Activated CD4-positive, alpha-beta T cell treated with anti-CD3 and anti-CD28 coated beads, Interleukin-2, Interleukin-4, amounts not matched to agents 100 ng/mL and 50 ng/mL, durations not matched to agents 16 hours and 8 hours (primary cell): ENCODE data around the gene NOS1.
"Not testable (repeated sequence)": the region's sequence is repeated elsewhere in the genome, so short reads cannot be mapped to it uniquely, and the experiment has no call there.

Experiments
- DNase-seq: peaks from one replicate; pipeline ENCODE4 v3.0.0-alpha.2; 2020; ENCODE audit warnings: low spot score

NOS1 gene

DNA sequence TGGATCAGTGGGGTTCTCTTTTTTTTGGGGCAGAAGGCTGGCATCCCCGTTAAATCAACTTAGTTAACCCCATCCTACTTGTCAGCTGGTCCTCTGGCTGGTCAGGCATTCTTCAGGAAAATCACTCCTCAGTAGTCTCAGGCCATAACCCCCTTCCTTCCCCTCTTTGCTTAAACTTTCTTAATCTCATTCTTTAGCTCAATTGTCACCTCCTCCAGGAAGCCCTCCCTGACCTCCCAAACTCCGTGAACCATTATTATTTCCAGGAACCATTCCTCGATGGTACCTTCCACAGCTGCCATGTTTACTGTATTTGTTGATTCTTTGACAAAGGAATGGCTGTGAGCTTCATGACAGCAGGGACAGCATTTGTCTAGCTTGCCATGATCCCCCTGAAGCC lies 98.7 kb downstream of the NOS1 start:
- no peak for DNase-seq

DNA sequence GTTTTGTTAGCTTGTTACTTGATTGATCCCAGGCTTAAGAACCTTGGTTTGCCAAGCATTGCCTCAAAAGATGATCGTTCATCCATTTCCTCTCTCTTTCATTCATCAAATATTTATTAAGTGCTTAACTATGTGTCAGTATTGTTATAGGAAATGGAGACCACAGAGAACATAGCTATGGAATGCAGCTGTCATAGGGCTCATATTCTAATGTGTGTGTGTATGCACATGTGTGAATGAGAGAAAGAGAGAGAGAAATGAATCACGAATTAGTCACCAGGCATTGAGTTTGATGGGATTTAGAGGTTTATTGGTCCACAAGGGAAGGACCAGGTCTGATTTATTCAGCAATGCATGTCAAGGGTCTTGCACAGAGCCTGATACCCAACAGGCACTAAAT lies 100.2 kb downstream of the NOS1 start:
- no peak for DNase-seq

DNA sequence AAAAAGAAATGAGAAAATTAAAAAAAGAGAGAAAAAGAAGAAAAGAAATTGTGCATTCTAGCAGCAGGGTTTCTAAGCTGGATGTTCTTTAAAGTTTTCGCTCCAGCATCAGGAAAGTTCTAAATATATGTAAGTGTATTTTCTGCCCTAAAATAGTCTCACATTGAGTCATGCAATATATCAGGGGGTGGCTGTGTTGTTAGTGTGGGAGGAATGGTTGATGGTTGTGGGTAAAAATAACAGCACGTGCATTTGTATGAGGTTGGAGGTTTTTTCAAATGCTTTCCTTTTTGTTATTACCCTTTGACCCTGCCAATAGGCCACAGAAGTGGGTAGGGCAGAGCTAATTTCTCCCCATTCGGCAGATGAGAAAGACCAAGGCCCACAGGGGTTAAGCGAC lies 106.0 kb downstream of the NOS1 start:
- no peak for DNase-seq

DNA sequence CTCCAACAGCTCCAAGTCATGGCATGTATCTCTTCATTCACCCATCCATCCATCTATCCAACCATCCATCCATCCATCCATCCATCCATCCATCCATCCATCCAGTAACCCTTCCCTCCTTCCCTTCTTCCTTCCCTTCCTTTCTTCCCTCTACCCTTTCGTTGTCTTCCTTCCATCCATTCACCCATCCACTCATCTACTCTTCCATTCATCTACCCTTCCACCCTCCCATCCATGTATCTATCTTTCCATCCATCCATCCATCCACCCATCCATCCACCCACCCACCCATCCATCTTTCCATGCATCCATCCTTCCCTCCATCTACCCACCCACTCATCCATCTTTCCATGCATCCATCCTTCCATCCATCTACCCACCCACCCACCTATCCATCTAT lies 117.9 kb downstream of the NOS1 start:
- no peak for DNase-seq

DNA sequence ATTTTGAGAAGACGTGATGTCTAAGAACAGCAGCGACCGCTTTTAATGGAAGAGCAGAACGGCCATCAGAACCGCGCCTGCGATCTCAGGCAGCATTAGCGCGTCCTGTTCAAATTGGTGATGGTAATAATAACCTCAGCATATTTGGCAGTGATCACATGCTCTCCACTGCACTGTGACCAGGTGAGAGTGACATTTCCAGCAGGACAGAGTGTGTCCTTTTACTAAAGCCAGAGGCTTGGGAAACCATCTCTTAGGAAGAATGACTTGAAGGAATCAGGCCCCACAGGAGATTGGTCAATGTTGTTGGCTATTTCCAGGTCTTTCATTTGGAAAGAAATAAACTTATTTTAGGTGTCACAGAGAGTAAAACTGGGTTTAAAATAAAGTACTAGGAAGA lies 119.7 kb downstream of the NOS1 start:
- no peak for DNase-seq

DNA sequence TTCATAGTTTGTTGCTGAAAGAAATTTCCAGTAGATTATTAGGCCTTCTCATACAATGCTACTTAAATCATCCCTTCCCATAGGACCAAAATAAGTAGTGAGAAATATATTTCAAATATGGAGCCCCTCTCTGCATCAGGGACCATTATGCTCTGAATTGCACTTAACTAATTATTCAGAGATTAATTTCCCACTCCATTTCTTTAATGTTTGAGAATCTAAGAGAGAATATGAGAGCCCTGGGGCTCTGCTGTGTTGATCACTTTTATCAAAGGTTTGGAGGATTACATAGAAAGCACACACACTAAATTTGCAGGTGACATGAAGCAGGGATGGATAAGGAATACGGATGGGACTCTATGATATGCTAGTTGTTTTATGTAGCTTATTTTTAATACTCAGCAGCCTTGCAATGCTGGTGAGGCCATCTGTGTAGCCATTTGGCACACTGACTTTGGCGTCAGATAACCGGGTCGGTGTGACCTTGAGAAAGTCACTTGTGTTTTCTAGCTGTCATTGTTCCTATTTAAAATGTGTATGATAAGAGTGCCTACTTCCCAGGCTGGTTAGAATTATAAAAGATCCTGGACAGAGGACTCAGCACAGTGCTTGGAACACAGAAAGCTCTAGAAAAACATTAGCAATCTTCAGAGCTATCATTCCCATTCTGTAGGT lies 121.2 kb downstream of the NOS1 start:
- DNase-seq, result no peak

DNA sequence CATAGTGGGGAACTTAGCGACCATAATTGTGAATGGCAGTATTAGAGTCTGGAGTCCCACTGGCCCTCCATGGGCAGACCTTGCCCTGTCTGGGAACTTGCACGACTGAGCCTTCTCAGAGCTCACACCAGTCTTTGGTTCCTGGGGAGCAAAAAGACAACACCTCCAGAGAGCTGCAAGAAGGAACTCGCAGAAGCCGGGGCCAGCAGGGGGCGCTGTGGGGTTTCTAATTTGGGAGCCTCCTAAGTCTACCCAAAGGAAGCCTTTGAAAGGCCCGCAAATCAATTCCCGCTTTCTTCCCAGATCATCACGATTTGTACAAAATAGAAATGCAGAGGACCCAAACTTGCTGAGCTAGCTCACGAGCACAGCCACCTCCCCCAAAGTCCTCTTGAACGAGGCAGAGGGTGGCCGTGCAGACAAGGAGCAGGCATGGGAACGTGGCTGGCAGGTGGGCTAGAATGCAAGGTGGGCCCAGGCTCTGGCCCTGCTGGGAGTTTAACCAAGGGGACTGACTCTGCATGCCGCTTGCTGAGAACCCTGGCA lies 124.9 kb downstream of the NOS1 start:
- DNase-seq, result peak; percentile 79

DNA sequence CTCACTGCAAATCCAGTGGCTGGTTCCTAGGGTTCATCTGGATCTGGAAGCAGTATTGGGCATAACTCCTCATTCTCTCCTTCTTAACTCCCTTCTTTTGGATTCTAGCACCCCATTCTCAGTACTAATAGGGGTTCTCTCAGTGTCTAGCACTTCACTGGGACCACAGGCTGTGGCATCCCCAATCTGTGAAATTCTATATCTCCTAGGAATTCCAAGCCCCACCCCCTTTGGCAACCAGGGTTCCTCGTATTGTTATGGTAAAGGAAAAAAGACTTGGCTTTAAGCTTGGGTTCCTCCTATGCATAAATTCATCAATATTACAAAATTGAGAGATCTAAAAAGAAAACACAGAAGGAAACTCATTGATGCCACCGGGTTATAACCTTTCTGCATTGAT lies 126.2 kb downstream of the NOS1 start:
- no peak for DNase-seq

DNA sequence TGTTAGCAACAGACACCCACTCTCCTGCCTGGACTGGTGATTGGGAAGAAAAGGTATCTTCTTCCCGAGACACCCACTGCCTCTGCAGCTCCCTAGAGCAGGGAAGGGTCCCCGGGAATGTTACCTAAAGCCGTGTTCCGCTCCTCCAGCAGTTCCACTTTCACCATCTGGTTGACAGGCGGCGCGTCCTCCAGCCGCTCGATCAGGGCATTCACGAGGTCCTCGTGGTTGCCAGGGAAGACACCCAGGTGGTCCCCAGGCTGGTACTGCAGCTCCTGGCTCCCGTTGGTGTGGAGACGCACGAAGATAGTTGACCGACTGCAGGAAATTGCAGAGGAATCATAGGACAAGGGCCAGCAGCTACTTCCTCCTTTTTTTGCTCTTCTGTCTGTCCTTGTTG lies 127.0 kb downstream of the NOS1 start:
- no peak for DNase-seq

DNA sequence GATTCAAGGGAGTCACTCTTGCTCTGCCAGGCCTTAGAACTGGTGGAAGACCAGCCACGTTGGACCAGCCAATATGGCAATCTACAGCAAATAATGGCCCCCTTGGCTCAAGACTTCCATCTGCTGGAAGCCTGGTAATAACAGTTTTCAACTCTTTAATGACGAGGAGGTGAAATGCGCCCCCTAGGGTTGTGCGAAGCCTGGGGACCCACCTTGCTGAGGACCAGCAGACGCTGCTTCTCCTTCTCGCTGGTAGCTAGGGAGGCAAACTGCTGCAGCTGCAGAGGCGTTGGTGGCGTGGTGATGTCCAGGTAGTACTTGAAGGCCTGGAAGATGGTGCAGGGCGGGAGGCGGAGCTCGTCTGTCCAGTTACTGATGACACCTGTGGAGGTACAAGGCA lies 129.7 kb downstream of the NOS1 start:
- no peak for DNase-seq

DNA sequence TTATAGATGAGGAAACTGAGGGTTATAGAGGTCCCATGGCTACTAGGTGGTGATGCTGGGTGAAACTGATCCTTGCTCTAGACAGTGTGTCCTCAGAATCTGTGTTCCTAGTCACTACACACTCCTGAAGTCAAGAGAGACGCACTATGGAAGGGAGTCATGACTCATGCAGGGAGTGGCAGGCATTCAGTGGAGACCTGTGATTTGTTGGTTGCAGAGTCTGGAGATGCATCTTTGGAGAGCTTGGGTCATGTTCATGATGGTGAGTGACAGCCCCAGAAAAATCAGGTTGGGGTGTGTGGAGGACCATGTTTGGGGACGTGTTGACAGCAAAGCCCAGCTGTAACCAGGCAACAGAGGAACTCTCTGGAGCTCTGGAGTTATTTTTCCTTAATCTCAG lies 133.2 kb downstream of the NOS1 start:
- DNase-seq, result no peak

DNA sequence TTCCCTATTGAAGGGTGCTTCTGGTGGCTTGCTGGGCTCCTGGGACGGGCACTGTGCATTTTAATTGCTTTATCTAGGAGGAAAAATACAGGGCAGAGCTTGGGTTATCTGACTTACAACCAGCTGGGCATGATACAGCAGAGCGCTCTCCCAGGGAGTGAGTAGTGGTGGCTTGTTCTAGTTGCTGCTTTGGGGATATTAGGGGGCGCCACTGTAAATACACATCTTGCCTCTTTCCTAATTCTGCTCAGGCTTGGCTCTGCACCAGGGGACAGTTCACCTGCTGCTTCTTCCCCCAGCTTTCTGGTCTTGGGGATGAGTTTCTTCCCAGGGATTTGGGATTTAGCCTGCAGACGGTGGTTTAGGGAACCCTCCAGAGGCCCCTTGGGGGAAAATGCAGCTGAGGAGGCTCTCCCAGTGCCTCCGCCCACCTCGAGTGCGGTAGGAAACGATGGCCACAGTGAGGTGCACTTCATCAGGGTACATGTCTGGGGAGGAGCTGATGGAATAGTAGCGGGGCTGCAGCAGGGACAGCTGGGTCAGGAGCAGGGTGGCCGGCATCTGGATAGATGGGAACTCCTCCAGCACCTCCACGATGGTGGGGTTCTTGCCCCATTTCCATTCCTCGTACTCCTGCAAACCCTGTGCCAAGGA lies 134.3 kb downstream of the NOS1 start:
- no peak for DNase-seq

DNA sequence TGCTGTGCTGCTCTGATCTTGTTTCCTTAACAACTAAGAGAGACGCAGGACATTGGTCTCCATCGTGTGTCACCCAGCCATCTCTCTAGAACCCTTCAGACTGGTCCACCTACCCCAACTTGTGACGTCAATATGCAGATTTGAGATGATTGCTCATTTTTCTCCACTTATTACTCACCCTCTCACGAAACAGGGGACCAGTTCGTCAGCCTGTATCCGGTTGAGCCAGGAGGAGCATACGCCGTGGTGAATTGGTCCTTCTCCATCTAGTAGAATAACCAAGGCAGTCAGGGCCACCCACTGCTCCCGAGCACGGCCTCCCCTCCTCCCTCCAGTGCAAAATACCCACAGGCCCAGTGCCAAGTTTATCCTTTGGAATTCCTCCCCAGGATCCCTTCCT lies 134.9 kb downstream of the NOS1 start:
- DNase-seq, result no peak

DNA sequence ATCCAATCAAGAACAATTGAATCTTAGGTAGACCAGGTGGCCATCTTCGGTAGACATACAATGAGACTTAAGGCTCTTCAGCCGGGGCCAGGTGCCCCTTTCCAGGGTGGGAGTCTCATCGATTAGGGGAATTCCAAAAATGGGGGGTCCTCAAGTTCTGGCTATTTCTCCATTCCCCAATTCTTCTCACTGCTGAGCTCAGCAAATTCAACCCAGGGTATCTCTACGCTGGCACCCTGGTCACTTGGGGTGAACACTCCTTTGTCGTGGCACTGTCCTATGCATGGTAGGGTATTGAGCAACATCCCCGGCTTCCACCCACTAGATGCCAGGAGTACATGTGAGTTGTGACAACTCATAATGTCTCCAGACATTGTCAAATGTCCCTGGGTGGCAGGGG lies 136.2 kb downstream of the NOS1 start:
- no peak for DNase-seq

DNA sequence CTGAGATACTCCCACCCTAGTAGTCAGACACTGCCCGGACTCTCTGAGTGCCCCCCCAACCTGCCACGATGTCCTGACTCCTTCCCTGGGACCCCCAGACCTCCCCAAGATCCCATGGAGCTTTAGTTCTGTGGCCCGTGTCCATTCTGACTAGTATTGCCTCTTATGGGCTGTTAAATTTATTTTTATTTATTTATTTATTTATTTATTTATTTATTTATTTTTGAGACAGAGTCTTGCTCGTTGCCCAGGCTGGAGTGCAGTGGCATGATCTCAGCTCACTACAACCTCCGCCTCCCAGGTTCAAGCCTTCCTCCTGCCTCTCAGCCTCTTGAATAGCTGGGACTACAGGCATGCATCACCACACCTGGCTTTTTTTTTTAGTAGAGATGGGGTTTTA lies 140.5 kb downstream of the NOS1 start:
- not testable (repeated sequence) for DNase-seq

DNA sequence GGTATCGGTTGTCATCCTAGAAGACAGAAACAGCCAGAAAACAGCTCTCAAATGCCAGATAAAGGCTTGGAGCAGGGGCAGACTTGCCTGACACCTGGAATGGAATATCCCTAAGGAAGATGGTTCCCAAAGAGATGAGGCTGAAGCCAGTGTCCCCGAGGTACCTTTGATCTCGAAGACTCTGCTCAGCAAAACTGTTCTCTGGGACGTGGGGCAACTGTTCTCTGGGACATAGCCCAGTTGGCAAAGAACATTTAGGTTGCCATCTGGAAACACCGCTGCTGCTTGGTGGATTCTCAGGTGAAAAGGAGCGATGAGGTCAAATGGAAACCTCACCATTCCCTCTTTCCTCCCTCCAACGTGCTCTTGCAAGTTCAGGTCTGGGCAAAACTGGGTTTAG lies 143.3 kb downstream of the NOS1 start:
- DNase-seq, result no peak

DNA sequence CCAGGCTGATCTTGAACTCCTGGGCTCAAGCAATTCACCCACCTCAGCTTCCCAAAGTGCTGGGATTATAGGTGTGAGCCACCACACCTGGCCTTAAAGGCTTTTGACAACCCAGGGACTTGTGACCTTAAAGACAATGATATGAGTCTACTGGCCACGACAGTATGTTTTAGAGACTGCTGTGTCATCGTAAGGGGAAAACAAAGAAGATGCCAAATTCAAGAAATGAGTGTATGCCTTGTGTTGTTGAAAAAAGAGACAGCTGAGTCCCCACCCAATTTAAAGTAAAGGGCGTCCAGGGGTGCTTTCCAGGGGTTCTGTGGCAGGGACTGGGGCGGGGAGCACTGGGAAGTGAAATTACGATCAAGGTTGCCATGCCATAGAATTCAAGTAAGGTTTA lies 144.7 kb downstream of the NOS1 start:
- no peak for DNase-seq

DNA sequence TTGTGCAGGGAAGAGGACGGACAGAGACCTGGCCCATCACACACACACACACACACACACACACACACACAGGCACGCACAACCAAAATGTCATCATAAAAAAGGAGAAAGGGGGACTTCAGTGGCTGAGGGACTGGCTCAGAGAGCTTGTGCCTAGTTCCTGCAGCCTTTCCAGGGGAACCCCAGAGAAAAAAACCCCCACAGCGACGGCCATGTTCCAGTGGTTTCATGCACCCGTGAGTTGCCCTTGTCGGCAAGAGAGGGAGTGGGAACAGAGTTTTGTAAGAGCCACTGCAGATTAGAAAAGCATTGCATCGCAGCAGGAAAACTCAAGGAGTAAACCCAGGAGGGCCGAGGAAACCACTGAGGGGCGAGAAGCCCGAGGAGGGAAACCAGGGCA lies 146.6 kb downstream of the NOS1 start:
- no peak for DNase-seq

DNA sequence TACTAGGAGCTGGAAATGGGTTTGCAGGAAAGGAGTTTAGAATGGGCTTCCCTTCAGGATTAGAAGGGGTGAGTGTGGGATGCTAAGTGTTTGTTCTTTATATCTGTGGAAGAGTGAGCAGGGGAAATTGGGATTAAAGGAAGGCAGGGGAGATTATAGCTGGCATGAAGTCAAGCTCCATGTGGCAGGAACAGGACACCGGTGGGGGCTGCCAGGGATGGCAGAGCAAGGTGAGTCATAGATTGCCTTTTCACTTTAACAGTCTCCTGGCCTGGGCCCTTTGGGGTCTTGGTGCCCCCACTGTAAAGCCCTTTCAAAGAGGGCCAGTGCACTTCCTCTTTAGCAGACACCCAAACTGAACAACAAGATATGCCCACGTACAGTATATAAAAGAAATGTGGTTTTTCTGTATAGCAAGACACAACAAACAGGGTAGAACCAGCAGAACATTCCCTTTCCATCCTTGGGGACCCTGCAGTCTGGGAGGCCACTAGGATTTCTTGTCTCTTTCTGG lies 148.1 kb downstream of the NOS1 start:
- no peak for DNase-seq

DNA sequence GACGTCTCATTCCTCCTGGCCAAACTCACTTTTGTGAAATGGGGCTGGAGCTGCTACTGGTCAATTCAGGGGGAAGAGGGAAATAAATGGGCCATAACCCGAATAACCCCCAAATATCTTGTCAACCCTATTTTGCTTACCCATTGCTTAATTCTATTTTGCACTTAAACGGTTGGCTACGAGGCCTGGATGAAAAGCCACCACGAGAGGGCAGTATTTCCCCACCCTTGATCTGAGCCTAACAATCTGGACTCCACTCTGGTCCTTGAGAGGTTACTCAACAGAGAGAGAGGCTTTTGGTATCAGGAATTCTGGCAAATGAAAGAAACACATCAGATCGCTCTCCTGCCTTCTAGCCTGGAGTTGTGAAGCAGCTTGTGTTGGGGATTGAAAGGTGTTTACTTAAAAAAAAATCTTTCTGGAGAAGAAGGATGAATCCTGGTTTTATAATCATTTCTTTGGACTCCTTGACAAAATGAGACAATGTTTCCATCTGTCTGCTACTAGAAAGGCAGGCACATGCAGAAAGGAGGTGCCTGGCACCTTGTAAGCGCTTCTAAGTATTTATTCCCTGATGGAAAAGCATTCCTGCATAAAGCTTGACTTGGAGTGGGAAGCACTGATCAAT lies 148.7 kb downstream of the NOS1 start:
- peak; percentile 60 for DNase-seq

DNA sequence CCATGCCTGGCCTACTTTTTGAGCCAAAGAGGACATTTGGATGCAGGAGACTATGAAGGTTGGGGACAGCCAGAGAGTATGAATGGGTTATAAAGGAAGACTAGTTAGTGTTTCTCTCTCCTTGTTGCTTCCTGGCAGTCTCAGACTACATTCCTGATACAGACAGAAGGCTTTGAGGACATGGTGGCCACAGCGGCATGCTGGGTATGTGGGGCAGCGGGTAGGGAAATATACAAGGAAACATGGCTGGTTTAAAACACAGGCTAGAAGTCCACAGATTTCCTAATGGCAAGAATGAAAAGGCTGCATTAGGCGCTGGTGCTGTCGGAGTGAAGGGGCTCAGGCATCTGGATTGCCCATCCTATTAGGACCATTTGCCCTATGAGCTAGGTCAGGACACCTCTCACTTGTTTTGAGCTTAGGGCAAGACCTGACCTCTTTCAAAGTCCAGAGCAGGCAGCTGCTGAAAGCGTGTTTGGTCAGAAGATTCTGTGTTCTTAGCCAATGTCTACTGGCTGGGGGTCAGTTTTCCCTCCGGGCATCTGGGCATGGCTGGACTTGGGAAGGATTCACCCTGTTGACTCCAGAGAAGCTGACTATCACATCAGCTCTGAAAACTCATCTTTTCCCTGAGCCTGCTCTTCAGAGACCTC lies 151.0 kb downstream of the NOS1 start:
- DNase-seq, result no peak

DNA sequence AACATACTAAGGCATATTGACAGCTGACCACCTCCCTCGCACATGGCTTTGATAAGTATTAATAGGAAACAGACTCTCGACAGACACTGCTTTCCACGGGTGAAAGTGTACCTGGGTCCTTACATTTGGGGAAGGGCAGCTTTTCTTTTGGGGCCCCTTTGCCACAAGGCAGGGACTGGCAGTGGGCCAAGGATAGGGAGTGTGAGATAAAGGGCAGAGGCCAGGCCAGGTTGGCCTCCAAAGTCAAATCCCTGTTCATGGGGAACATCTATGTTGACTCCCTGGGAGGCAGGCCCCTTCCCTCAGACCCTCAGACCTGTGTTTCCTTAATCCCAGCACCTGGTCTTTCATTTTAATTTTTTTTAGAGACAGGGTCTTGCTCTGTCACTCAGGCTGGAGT lies 151.8 kb downstream of the NOS1 start:
- no peak for DNase-seq
